Psoas muscle (tissue), 8 donors: ENCODE measurements around the gene BSN. TPM values are rescaled to one million over a fixed set of nuclear protein-coding genes. Genes with fewer than 3 reads are reported as not detected.

ENCODE experiments used
- ATAC-seq, 4 donors: fragments of 200-7000 bp; cut with Tn5 transposase; one replicate each; pipeline ENCODE4 v1.9.1; 2020; ENCODE audit warnings: moderate library complexity in 3 of 4, mild to moderate bottlenecking in 2 of 4
- DNase-seq, 2 donors: peaks; one replicate each; pipeline ENCODE4 v3.0.0-alpha.2; 2020
- H3K27ac ChIP-seq: fragments of 200-600 bp; one replicate; pipeline ENCODE4 v1.8.0; 2022
- H3K27me3 ChIP-seq, 3 donors: fragments of 200-600 bp in 1 of 3; one replicate each; pipeline versions ENCODE4 v1.6.1 to v1.8.0; 2013 to 2022; ENCODE audit warnings: low read length in 2 of 3, mild to moderate bottlenecking in 2 of 3, moderate library complexity in 1 of 3; ENCODE audit not compliant: insufficient read depth in 3 of 3
- H3K36me3 ChIP-seq, 2 donors: fragments of 200-600 bp in 1 of 2; one replicate each; pipeline versions ENCODE4 v1.6.1 to v1.8.0; 2013 to 2022; ENCODE audit warnings: low read depth in 1 of 2, mild to moderate bottlenecking in 1 of 2, moderate library complexity in 1 of 2; ENCODE audit not compliant: insufficient read depth in 1 of 2
- H3K4me1 ChIP-seq: fragments of 200-600 bp; one replicate; pipeline ENCODE4 v1.8.0; 2022
- H3K4me3 ChIP-seq: fragments of 200-600 bp; one replicate; pipeline ENCODE4 v1.8.0; 2022; ENCODE audit warnings: mild to moderate bottlenecking
- H3K9me3 ChIP-seq: fragments of 200-600 bp; one replicate; pipeline ENCODE4 v1.8.0; 2022
- CTCF ChIP-seq: fragments of 200-600 bp; IDR thresholded peaks from one replicate; pipeline ENCODE4 v1.8.0; 2022; ENCODE audit warnings: antibody characterized with exemption
- WGBS, 3 donors: extraction: QIAGEN DNeasy Blood & Tissue Kit; methylation state at CpG; one replicate each; pipeline versions ENCODE4 v1.1.6 to v1.1.7; 2013; 5-methylcytosine and 5-hydroxymethylcytosine counted together
- intact Hi-C, 2 donors: fragments of 100-400 bp; cut with DNase I; formaldehyde crosslinking; loops; one replicate each; pipeline versions ENCODE4 v1.11.0 to v1.14.2; 2022
- polyA plus RNA-seq, 3 donors: library from polyadenylated mRNA; stranded (reverse); fragments of 200-250 nt; gene quantifications; one replicate each; pipeline ENCODE4 v1.2.3, GENCODE V29; 2013
- total RNA-seq, 4 donors: library from RNA; stranded (reverse); fragmentation: NEBNext Ultra II Directional in 2 of 4; extraction: Animal tissue kit (Norgen Biotek cat#: 25700) in 2 of 4; gene quantifications; one replicate each; pipeline versions ENCODE4 v1.2.1 to v1.2.4, GENCODE V29; 2021 to 2023
- donor health status: healthy with polysubstance abuse.
- donor health status: DM: no; HTN: no; CAD: no; lungs with moderate emphysema.
- donor health status: Bipolar disorder and iron deficiency.
- donor health status: healthy.
- donor health status: DM: yes; HTN: yes; CAD: no.
- donor health status: DM: no; HTN: no; CAD: no.
- donor health status: DM: no; HTN: no; CAD: no.
- donor health status: DM: yes; HTN: yes; CAD: no.

The BSN gene
- total and polyA plus RNA-seq, 7 donors = 0.08 to 0.95 (median 0.22) TPM

DNA sequence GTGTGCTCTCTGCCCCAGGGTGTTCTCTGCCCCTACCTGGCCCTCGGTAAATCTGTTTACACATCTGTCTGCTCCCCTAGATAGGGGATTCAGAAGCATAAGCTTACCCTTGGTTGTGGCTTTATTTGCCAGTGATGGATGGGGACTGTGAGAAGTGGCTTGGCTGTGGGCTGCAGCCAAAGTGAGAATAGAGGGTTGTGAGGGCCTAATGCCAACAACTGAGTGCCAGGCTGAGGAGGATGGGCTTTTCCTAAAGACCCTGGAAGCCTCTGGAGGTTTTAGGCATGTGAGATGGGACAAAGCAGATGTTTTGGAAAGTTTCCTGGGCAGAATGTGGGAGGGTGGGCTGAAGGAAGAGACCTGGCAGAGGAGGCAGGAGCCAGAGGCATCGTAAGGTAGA, 104.4 kb downstream of the BSN start:
- 66 to 83% (median 71%) methylated on average over 2 of the region's 2 CpGs for WGBS, 3 donors
- no peak for TF ChIP-seq CTCF
- H3K27ac ChIP-seq = no peak overlapping the region

DNA sequence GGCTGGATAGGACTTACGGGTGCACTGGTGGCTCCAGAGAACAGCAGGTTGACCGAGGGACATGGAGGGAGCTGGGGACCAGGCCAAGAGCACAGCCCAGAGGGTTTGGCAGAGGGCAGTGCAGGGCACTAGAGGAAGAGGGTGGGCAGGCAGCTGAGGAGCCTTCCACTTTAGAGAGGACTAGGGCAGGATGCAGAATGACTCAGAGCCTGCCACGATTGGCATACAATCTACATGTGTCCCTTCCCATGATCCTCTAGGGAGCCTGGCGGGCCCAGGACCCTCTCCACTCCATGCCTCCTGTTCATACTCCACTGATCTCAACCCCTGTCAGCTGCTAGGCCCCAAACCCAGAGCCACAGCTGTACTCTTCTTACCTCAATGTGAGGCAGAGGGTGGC, 105.5 kb downstream of the BSN start:
- H3K36me3 ChIP-seq = no peaks in the 10 kb centered on the region
- 34 to 63% (median 56%) methylated on average over 4 of the region's 4 CpGs for WGBS, 3 donors
- no peaks in the 10 kb centered on the region for H3K4me1 ChIP-seq
- no peaks in the 10 kb centered on the region for H3K27me3 ChIP-seq
- ATAC-seq = no peak
- H3K27ac ChIP-seq = no peak overlapping the region
- intact Hi-C loops = no loop called here
- DNase-seq = no peak
- no peaks in the 10 kb centered on the region for H3K9me3 ChIP-seq
- no peak overlapping the region for H3K4me3 ChIP-seq
- no peak for TF ChIP-seq CTCF

More for the DNA sequence above, 104.4 kb downstream of the BSN start:
- H3K9me3 ChIP-seq = no peaks in the 10 kb centered on the region
- DNase-seq = no peak
- intact Hi-C loops = no loop called here
- H3K4me1 ChIP-seq = no peaks in the 10 kb centered on the region
- ATAC-seq = no peak
- H3K4me3 ChIP-seq = no peak overlapping the region
- H3K36me3 ChIP-seq = no peaks in the 10 kb centered on the region
- H3K27me3 ChIP-seq = no peaks in the 10 kb centered on the region

DNA sequence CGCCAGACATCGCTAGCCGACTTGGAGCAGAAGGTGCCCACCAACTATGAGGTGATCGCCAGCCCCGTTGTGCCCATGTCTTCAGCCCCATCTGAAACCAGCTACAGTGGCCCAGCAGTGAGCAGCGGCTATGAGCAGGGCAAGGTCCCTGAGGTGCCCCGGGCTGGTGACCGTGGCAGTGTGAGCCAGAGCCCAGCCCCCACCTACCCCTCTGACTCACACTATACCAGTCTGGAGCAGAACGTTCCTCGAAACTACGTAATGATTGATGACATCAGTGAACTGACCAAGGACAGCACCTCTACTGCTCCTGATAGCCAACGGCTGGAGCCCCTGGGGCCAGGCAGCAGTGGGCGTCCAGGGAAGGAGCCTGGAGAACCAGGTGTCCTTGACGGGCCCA, 107.0 kb downstream of the BSN start:
- intact Hi-C loops = no loop called here
- no peak for TF ChIP-seq CTCF
- no peak overlapping the region for H3K4me3 ChIP-seq
- ATAC-seq (no peak), DNase-seq (no peak)
- H3K27ac ChIP-seq = no peak overlapping the region
- no peaks in the 10 kb centered on the region for H3K27me3 ChIP-seq
- 86 to 92% (median 86%) methylated on average over 14 of the region's 14 CpGs for WGBS, 3 donors
- H3K4me1 ChIP-seq = no peaks in the 10 kb centered on the region
- no peaks in the 10 kb centered on the region for H3K36me3 ChIP-seq
- no peaks in the 10 kb centered on the region for H3K9me3 ChIP-seq

GRCh38 chr3:49662021-49662420, 107.7 kb downstream of the BSN start:
- Histone ChIP-seq H3K27me3 (no peaks in the 10 kb centered on the region), H3K36me3 (no peaks in the 10 kb centered on the region), H3K9me3 (no peaks in the 10 kb centered on the region), H3K27ac (no peak overlapping the region), H3K4me3 (no peak overlapping the region), H3K4me1 (no peaks in the 10 kb centered on the region)
- TF ChIP-seq CTCF = no peak
- intact Hi-C loops = no loop called here
- DNase-seq (no peak), ATAC-seq (no peak)
- WGBS, 3 donors = 89 to 94% (median 91%) methylated on average over 18 to 22 of the region's 22 CpGs

- DNase-seq (no peak), ATAC-seq (no peak)
- Histone ChIP-seq H3K9me3 (no peaks in the 10 kb centered on the region), H3K36me3 (no peaks in the 10 kb centered on the region), H3K27me3 (no peaks in the 10 kb centered on the region), H3K4me1 (no peaks in the 10 kb centered on the region), H3K27ac (no peak overlapping the region), H3K4me3 (no peak overlapping the region)
- WGBS, 3 donors = 93 to 95% (median 94%) methylated on average over 34 of the region's 34 CpGs
- intact Hi-C loops = no loop called here
- no peak for TF ChIP-seq CTCF
Observed at GRCh38 chr3:49662720-49663413, 108.6 kb downstream of the BSN start.
